Erythroblast (primary cell): ENCODE data around the gene ZNF217.

Experiments
- DNase-seq, 2 experiments: peaks; one replicate each; lab custom pipeline; 2025; lab: John Stamatoyannopoulos, UW
- GATA1 ChIP-seq: IDR thresholded peaks from 2 replicates; pipeline ENCODE4 v1.6.1; 2011; ENCODE audit warnings: low read depth, mild to moderate bottlenecking, control low read depth, low read length, moderate library complexity
- POLR2A ChIP-seq: IDR thresholded peaks from 2 replicates; pipeline ENCODE4 v1.6.1; 2011; ENCODE audit warnings: mild to moderate bottlenecking, low read length

The ZNF217 gene

DNA sequence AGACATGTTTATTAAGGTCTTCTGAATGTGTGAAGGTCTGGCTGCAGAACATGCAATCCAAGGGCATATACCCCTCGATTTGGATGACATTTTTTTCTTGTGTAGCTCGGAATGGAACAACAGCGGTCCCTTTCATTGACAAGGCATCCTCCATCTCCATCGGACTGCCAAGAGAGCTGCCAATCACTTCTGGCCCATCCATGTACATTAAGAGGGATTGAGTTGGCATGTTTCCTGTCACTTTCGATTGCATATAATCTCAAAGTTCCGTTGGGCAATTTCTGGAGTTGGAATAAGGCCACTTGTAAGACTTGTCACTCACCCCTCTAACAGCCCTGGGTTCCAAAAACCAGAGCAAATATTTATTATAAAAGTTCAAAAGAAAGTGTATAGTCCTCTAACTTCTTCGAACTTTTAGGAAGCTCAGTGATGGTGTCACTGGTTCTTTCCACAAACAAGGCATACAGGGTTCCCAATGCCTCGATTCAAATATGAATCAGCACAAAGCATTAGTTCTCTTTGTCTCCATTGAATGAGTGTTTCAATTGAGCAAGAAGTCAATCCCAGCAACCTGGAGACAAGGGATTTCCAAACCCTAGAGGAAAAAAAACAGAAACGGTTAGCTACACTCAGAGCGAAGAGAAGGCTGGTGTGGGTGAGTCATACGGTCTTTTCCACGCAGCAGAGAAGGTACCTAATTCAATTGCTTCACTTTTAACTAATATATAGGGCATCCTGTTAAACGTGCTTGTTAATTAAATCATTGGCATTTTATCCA, 10.9 kb downstream of the ZNF217 start:
- DNase-seq, result no peak
- TF ChIP-seq GATA1, result no peak
- TF ChIP-seq POLR2A, result no peak

DNA sequence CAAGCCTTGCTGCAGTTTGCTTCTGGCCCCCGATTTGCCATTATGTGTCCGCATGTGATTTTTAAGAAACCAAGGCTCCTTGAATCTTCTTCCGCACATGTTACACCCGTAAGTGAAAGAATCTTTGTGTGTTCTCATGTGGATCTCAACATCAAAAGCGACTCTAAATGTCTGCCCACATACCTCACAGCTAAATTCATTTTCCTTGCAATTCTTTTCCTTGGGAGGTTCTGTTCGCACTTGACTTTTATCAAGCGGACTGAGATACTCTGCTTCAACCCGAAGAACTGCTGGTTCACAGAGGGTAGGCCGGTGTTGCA, 11.4 kb downstream of the ZNF217 start:
- no peak for TF ChIP-seq GATA1
- TF ChIP-seq POLR2A, result no peak

DNA sequence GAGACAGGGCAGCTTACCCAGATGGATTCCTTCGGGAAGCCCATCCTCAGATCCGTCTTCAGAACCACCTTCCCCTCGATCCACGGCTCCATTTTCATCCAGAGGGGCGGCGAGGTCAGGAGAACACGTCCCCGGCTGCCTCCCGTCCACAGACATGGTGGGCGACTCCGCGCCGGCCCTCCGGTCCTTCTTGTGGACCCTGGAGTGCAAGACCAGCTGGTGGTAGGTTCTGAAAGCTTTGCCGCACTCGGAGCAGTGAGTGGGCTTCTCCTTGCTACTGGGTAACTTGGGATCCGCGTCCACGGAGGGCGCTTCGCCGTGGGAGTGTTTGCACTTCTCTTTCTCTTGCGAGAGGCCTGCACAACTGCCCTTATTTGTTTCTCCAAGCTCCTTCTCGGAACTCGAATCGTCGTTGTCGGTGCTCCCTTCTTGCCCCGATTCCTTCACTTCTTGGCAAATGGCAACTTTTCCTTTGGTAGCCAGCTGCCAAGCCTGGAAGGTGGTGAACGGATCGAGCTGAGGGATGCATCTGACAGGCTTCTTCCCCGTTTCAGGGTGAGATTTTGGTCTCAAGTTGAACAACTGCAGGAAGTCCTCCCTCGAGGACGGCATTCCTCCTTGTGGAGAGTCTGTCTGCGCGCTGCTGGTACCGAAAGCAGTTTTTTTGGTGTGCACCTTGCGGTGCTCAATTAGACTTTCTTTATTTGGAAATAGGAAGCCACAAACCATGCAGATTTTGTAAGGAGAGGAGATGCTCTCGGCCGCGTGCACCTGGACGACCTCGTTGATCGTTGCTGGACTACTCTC, 12.0 kb downstream of the ZNF217 start:
- DNase-seq, result no peak
- TF ChIP-seq GATA1 (no peak), POLR2A (no peak)

More for the DNA sequence above, 11.4 kb downstream of the ZNF217 start:
- DNase-seq, result no peak

DNA sequence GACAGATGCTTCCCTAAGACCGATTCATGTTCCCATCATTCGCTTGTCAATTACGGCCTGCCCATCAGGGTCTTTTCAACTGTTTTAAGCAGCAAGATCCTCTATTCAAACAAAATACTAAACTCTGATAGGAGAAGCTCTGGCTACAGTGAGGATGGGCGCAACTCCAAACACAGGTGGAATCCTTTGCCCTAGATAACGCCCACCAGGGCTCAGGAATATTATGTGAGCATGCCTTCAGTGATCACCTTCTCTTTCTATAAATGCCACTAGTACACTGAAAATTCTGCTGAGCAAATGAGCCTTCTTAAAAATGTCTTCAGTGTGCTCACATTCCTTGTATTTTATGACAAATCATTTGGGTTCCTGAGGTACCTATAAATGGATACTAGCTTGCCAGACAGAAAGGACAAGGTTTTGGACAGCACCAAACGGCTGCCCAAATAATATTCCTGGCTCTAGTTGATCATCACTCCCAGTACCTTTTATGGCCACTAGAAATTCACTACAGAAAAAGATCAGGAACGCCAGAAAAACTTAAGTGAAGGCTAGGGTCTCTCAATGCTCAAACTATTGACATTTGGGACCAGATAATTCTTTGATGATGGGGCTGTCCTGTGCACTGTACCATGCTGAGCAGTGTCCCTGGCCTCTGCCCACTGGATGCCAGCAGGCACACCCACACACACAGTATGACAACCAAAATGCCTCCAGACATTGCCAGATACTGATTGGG, 13.1 kb downstream of the ZNF217 start:
- DNase-seq, result no peak
- TF ChIP-seq GATA1, result no peak
- no peak for TF ChIP-seq POLR2A

DNA sequence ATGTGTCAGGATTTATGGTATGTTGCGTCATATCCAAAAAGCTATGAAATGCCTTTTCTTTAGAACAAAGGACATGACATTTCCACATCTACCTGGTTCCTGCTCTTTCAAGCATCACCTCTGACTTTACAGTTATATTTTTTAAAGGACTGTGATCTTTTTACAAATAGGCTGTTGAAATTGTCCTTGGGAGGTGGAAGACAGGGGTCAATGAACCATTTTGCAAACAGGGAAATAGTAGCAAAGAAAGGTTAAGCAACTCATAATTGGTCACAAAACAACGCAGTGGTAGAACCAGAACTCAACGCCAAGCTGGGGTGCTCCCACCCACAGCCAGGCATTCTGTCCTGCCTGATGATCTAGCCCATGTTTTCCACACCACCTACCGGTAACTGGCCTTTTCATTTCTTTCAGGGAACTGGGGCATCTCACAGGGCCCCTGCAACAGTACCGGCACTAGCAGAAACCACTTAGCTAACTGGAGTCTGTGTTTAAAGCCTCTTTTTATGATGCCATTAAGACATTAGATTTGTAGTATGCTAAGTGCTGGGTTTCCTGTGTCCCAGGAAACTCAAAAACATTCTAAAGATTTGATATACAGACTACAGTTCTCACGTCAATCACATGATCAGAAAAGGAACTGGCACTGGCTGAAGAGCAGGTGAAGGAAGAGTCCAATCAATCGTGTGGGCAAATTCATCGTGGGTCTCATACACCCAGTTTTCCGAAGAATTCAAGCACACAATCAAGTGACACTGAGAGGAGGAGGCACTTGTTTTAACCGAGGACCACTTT, 13.9 kb downstream of the ZNF217 start:
- no peak for DNase-seq
- TF ChIP-seq POLR2A, result no peak
- no peak for TF ChIP-seq GATA1

DNA sequence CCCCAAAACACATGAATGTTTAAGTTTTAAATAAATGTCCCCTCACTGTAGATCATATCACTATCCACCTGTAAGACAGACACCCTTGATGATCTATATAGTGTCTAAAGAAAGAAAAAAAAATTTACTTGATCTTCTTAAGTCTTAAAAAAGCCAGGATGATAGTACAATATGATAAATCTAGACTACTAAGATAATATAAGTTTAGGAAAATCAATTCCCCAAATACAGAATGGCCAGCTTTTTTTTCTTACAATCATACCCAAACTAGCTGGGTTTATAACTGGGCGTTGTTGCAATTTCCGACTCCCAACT, 14.4 kb downstream of the ZNF217 start:
- DNase-seq, result peak in 1 of 2 experiments; percentile 46
- TF ChIP-seq GATA1 (no peak), POLR2A (no peak)

DNA sequence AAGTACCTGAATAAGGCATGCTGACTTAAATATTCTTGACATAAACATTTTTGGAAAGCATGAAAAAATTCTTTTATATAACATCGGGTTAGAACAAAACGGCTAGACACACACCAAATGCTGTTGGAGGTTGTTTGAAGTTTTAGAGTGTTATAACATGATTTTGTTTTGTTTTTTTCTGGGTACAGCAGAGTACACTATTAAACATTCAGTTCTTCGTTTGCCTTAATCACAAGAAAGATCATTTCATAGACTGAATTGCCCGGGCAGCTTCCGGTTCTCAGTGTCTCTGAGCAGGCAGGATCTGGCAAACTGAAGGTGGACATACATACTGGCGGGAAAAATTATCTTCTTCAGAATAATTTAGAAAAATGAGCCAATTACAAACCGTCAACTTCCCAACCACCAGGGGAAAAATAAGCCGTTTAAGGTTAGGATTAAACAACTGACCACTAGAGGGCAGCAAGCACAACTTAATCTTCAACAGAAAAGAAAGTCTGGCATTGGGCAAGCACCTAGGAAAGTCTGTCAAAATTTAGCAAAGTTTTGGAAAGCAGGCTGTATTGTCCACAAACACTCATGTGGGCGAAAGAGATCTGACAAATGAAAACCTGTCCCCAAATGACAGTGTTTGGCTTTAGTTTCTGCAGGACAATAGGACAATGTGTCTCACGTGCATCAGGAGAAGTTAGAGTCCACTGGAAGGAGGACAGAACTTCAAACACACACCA, 15.0 kb downstream of the ZNF217 start:
- DNase-seq, result peak; percentile 93 to 95
- TF ChIP-seq POLR2A (peak; percentile 19), GATA1 (no peak)

DNA sequence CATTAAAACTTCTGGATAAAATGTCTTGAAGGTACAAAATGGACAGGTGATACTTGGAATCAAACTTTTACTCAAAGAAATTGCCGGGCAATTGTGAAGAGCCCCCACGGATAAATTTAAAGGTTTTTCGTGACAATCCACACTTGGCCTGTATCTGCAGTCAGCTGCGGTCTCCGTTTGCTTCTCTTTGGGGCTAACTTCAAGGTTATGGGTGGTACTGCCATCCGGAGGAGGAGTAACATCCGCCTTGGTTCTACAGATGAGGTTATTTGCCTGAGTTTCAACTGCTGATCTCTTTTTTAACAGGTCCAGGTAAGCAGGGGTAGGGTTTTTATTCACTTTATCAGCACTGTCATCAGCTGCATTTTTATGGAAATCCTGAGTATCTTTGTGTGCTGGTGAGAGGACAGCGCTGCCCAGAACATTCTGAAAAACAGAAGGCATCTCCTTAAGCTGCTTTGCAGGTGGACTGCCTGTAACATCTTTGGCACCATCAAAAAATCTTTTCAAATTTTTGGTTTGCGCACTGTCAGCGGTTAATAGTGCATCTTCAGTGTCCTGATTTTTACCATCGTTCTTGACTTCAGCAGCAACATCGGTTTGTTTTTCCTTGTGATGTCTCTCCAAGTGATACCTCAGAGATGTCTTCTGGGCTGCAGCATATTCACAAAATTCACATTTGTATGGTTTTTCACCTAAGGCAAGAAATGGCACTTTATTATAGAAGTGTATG, 16.9 kb downstream of the ZNF217 start:
- no peak for DNase-seq
- no peak for TF ChIP-seq POLR2A
- no peak for TF ChIP-seq GATA1

DNA sequence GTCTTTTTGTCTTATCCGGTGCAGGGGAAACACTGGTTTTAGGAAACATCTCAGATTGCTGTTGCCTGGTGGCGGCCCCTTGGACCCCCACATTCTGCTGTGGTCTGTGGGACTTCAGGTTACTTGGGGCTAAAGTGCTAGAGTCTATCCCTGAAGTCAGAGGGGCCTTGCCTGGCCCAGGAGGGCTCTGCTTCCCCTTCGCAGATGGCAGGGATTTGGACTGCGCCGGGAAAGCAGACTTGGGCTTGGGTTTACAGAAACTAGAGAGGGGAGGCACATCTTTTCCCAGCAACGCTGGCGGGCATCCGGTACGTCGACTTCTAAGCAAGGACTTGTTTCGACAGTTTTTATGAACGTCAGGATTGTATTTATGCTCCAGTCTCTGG, 17.5 kb downstream of the ZNF217 start:
- TF ChIP-seq GATA1 (no peak), POLR2A (no peak)
- DNase-seq, result no peak

DNA sequence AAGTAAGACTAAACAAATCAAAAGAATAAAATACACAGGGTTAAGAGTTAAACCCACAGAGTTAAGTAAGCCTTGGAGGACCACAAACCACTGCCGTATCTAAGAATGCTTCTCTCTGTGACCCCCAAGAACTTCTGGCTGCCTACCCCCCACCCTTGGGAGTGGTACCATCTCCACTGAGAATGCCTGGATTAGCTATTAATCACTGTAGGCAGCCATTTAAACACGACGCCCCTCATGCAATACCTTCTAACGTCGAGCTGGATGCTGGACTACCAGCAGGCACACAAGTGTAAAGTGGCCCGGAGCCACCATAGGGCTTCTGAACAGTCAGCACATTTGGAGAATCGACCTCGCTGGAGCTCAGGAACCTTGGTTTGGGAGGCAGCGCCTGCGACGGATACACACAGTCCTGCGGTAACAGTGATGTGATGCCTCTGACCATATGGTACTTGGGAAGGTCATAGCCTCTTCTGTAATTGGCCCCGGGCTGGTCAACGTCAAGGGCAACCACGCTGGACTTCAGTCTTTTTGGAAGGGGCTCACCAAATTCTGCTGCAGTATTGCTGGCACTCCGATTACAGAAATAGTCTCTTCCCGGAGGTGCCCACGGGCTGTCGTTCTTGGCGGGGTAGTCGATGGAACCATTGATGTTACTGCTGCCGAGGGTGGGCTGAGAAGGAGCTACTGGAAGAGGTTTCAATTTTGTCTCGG, 18.0 kb downstream of the ZNF217 start:
- TF ChIP-seq POLR2A, result no peak
- TF ChIP-seq GATA1, result no peak
- no peak for DNase-seq

DNA sequence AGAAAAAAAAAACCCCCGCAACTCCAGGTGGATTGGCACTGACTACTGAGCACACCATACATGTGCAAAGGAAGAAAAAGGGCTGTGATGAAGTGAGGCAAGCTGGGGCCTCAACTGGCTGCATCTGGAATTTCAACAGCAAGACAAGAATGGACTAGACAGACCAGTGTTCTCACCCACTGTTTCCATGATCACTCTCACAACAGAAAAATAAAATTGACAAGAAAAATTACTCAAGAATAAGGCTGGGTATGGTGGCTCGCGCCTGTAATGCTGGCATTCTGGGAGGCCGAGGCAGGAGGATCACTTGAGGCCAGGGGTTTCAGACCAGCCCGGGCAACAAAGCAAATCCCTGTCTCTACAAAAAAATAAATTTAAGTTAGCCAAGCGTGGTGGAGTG, 18.8 kb downstream of the ZNF217 start:
- DNase-seq, result no peak
- TF ChIP-seq POLR2A, result no peak
